HG03175 (cell line): ENCODE data around the gene DGCR6L.
"Not testable (repeated sequence)": the region's sequence is repeated elsewhere in the genome, so short reads cannot be mapped to it uniquely, and the experiment has no call there.

ENCODE experiments used
- ATAC-seq: cut with Tn5 transposase; IDR thresholded peaks from one replicate; pipeline ENCODE4 v1.9.1; 2021; ENCODE audit warnings: mild to moderate bottlenecking, moderate library complexity; ENCODE audit not compliant: unreplicated experiment

DGCR6L gene

GRCh38 chr22:20292673-20293232 is 27.1 kb downstream of the DGCR6L start:
- no peak for ATAC-seq

- no peak for ATAC-seq
Observed at GRCh38 chr22:20292108-20292507, 27.8 kb downstream of the DGCR6L start.

GRCh38 chr22:20291604-20292063 is 28.2 kb downstream of the DGCR6L start:
- no peak for ATAC-seq

DNA sequence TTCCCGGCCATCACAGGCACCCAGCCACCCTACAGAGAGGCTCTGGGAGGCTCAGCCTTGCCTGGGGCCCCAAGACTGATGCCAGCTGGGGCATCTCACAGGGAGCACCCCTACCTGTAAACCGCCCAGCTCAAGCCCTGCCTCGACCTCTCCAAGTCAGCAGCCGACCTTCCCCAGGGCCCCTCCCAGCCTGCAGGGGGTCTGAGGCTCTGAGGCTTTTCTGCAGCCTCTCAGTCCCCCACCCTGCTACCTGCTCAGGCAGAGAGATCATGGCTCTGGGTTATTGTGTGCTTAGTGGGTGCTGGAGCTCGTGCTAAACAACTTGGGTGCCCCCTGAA is 28.6 kb downstream of the DGCR6L start:
- no peak for ATAC-seq

GRCh38 chr22:20290578-20291248 is 29.1 kb downstream of the DGCR6L start:
- no peak for ATAC-seq

DNA sequence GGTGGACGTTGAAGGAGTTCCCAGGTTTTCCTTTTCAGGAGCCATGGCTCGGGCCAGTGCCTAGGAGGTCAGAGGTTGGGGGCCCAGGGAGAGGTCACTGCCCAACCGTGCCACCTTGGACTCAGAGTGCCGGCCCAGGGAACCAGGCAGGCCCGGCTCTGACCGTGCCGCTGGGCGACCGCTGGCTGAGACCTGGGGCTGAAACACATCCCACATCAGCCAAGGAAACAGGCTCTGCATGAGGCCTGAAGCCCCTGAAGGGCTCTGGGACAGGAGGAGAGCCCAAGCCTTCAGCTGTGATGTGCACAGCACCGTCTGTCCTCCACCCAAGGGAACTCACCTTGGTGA is 29.8 kb downstream of the DGCR6L start:
- no peak for ATAC-seq

GRCh38 chr22:20289182-20290044 is 30.4 kb downstream of the DGCR6L start:
- ATAC-seq: not testable (repeated sequence)

GRCh38 chr22:20286784-20287423 is 33.0 kb downstream of the DGCR6L start:
- ATAC-seq: not testable (repeated sequence)

- ATAC-seq: not testable (repeated sequence)
Observed at GRCh38 chr22:20286312-20286660, 33.6 kb downstream of the DGCR6L start.

DNA sequence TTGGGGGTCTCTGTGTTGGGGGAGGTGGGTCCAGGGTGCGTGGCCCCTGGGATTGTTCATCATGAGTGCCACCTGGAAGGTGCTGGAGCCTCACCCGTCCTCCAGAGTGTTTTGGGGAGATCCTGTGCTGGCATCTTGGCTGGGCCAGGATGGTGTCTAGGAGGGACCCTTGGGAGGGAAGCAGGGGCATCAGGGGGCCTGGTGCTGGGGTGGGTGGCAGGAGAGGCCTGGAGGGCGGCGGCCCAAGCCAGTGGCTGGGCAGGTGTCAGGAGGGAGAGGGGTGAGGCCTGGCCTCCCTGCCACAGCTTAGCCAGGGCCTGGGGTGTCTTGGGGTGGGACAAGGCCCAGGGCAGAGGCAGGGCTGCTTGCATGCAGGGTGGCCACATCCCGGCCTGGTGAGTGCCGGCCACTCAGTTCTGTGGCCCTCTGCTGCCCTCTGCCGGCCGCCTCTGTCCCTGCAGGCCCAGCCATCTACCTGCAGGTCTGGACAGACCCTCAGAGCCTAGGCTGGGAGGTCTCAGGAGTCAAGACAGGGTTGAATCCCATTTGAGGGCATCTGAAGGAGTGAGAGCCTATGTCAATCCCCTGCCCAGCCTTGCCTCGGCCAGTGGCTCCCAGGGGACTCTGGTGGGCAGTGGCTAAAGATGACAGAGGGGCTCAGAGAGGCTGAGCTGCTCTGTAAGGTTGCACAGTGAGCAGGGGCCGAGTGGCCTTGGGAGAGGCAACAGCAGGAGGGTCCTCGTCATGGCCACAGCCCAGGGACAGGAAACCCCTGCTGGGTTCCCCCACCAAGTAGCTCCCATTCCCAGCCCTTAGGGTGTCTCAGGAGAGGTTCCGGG is 34.2 kb downstream of the DGCR6L start:
- not testable (repeated sequence) for ATAC-seq

- ATAC-seq: no peak
Observed at GRCh38 chr22:20284471-20285086, 35.3 kb downstream of the DGCR6L start.

DNA sequence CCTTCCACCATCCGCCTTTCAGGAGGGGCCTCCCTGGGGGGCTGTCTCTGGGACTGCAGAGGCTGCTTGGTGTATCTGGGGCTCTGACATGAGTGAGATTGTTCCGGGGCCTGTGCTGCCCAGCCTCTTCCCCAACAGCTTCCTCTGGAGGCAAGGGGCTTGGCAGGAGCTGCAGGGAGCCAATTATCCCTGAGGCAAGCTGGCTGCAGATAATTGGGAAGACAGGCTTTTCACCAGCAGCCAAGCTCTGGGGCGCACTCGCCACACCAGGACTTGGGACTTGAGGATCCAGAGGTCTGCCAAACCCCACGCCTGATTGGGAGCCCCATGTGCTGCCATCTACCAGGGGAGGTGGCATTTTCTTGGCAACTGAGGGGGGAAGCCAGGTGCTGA is 36.2 kb downstream of the DGCR6L start:
- ATAC-seq: no peak

GRCh38 chr22:20282901-20283673 is 36.8 kb downstream of the DGCR6L start:
- no peak for ATAC-seq

- no peak for ATAC-seq
Observed at GRCh38 chr22:20281891-20282290, 38.0 kb downstream of the DGCR6L start.

DNA sequence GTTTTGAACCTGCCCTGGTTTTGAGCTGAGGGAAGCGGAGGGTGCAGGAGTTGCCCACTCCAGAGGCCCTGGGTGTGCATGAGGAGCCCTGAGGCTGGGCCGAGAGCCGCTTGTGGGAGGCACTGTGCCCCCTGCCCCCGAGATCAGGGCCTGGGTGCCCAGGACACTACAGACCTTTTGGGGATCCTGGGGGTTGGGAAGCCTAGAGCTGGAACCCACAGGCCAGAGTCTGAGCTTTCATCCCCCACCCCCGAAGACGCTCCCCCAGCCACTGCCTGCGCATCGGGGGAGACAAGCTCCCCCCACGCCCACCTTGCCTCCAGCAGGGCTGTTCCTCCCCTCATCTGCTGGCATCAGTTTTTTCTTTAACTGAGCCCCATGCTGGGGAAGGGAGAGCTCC is 38.4 kb downstream of the DGCR6L start:
- not testable (repeated sequence) for ATAC-seq

DNA sequence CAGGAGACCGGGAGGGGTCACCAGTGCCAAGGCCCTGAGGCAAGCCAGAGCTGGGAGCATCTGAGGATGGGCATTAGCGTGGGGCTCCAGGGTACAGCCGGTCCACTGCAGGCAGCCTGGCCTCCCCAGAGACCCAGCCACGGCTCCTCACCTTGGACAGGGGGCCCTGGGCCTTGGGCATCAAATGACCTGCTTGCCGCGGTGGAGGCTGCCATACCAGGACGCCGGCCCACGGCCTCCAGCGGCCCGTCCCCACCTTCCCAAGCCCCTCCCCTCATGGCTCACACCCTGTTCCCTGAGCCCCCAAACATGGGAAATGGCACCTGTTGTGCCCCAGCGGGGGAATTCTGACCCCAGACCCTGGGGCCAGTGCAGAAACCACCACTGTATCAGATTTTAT is 39.0 kb downstream of the DGCR6L start:
- no peak for ATAC-seq

GRCh38 chr22:20280163-20280562 is 39.7 kb downstream of the DGCR6L start:
- not testable (repeated sequence) for ATAC-seq

GRCh38 chr22:20279662-20280134 is 40.2 kb downstream of the DGCR6L start:
- ATAC-seq: no peak

DNA sequence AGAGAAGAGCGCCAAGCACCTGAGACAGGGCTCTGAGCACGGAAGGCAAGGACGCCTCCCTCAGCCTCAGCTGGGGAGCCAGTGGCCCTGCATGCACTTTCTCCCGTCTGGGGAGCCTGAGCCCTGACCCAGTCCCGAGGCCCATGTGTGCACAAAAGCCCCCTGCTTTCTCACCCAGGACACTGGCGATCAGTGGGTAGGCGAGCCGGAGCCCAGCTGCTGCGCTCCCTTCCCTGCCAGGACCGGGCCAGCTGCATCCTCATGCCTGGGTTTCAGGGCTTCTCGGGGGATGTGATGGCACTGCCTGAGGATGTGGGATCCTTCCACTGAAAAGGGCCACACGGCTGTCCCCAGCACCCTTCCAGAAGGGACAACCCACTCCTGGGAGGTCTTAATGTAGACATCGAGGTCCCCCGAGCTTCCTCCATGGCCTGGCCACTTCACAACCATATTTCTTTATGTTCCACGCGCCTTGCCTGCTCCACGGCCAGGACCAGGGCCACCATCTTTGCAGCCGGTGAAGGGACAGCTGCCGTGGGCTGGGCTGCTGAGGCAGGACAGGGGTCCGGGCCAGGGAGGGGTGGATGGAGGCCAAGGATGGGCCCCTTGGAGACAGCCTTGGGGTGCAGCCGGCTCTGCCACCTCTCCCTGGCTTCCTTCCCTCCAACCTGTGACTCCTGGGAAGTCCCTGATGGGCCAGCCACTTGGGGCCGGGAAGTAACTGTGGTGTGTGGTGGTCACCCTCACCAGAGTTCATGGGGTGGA is 41.0 kb downstream of the DGCR6L start:
- not testable (repeated sequence) for ATAC-seq
